ENCODE data around the gene PMM1.
"Not testable (repeated sequence)": the region's sequence is repeated elsewhere in the genome, so short reads cannot be mapped to it uniquely, and the experiment has no call there.

PMM1 gene

GRCh38 chr22:41636467-41636866 is 46.8 kb upstream of the PMM1 start:
- Histone ChIP-seq H2AFZ (ENCODE audit: low read length) (no peak overlapping the region), H3K36me3 (replicated peaks; ENCODE audit: insufficient read depth, low read length) (peaks cover 23% of the 10 kb centered on the region), H3K4me2 (ENCODE audit: low read depth, low read length) (no peak overlapping the region), H3K9ac (ENCODE audit: low read length) (no peak overlapping the region), H3K9me3 (replicated peaks; ENCODE audit: insufficient read depth, low read length) (no peaks in the 10 kb centered on the region), H3K27ac (ENCODE audit: low read length) (no peak overlapping the region), H3F3A (ENCODE audit: insufficient read depth, low read length) (no peaks in the 10 kb centered on the region), H4K20me1 (ENCODE audit: insufficient read depth, low read length) (no peaks in the 10 kb centered on the region), H3K4me1 (ENCODE audit: low read length) (no peaks in the 10 kb centered on the region), H3K9me2 (replicated peaks; ENCODE audit: insufficient read depth, low read length) (no peaks in the 10 kb centered on the region), H3K79me2 (ENCODE audit: low read length) (peaks cover 71% of the 10 kb centered on the region), H3K4me3 (ENCODE audit: low read length) (no peak overlapping the region), H3K27me3 (replicated peaks; ENCODE audit: insufficient read depth, low read length) (no peaks in the 10 kb centered on the region)
- DNase-seq, result no peak
- no peak for TF ChIP-seq EZH2 (optimal IDR thresholded peaks at IDR 0.05; ENCODE audit: low read depth, low read length)
- TF ChIP-seq EZH2phosphoT487 (IDR thresholded peaks at IDR 0.05; ENCODE audit: low read length), result no peak
- no peak for TF ChIP-seq CTCF (IDR thresholded peaks at IDR 0.05; ENCODE audit: low read length)

GRCh38 chr22:41634610-41635009 is 45.0 kb upstream of the PMM1 start:
- H3K9me2 ChIP-seq (replicated peaks; ENCODE audit: insufficient read depth, low read length); H3F3A ChIP-seq (ENCODE audit: insufficient read depth, low read length); H3K9me3 ChIP-seq (replicated peaks; ENCODE audit: insufficient read depth, low read length); H4K20me1 ChIP-seq (ENCODE audit: insufficient read depth, low read length); H3K4me2 ChIP-seq (ENCODE audit: low read depth, low read length); H2AFZ ChIP-seq (ENCODE audit: low read length); H3K27me3 ChIP-seq (replicated peaks; ENCODE audit: insufficient read depth, low read length); H3K4me3 ChIP-seq (ENCODE audit: low read length); DNase-seq; H3K9ac ChIP-seq (ENCODE audit: low read length); H3K4me1 ChIP-seq (ENCODE audit: low read length); H3K27ac ChIP-seq (ENCODE audit: low read length): not testable (repeated sequence)
- Histone ChIP-seq H3K36me3 (replicated peaks; ENCODE audit: insufficient read depth, low read length) (peaks cover 17% of the 10 kb centered on the region), H3K79me2 (ENCODE audit: low read length) (peaks cover 62% of the 10 kb centered on the region)

- H3K4me3 ChIP-seq (ENCODE audit: low read length); H4K20me1 ChIP-seq (ENCODE audit: insufficient read depth, low read length); H3F3A ChIP-seq (ENCODE audit: insufficient read depth, low read length); H3K27ac ChIP-seq (ENCODE audit: low read length); DNase-seq; H3K9me3 ChIP-seq (replicated peaks; ENCODE audit: insufficient read depth, low read length); H3K4me2 ChIP-seq (ENCODE audit: low read depth, low read length); H3K27me3 ChIP-seq (replicated peaks; ENCODE audit: insufficient read depth, low read length); H2AFZ ChIP-seq (ENCODE audit: low read length); H3K9me2 ChIP-seq (replicated peaks; ENCODE audit: insufficient read depth, low read length); H3K36me3 ChIP-seq (replicated peaks; ENCODE audit: insufficient read depth, low read length); H3K4me1 ChIP-seq (ENCODE audit: low read length); H3K9ac ChIP-seq (ENCODE audit: low read length): not testable (repeated sequence)
- peaks cover 69% of the 10 kb centered on the region for H3K79me2 ChIP-seq (ENCODE audit: low read length)
Observed at GRCh38 chr22:41631615-41632014, 42.0 kb upstream of the PMM1 start.

- H4K20me1 ChIP-seq (ENCODE audit: insufficient read depth, low read length); H3K4me1 ChIP-seq (ENCODE audit: low read length); DNase-seq; H3F3A ChIP-seq (ENCODE audit: insufficient read depth, low read length); H3K9me3 ChIP-seq (replicated peaks; ENCODE audit: insufficient read depth, low read length); H3K9me2 ChIP-seq (replicated peaks; ENCODE audit: insufficient read depth, low read length); H3K27ac ChIP-seq (ENCODE audit: low read length); H3K4me2 ChIP-seq (ENCODE audit: low read depth, low read length); H2AFZ ChIP-seq (ENCODE audit: low read length); H3K9ac ChIP-seq (ENCODE audit: low read length); H3K4me3 ChIP-seq (ENCODE audit: low read length); H3K27me3 ChIP-seq (replicated peaks; ENCODE audit: insufficient read depth, low read length); H3K36me3 ChIP-seq (replicated peaks; ENCODE audit: insufficient read depth, low read length): not testable (repeated sequence)
- peaks cover 68% of the 10 kb centered on the region for H3K79me2 ChIP-seq (ENCODE audit: low read length)
Observed at GRCh38 chr22:41631115-41631514, 41.5 kb upstream of the PMM1 start.

- no peaks in the 10 kb centered on the region for H3K9me2 ChIP-seq (replicated peaks; ENCODE audit: insufficient read depth, low read length)
- 0 out of 2 replicates have a peak, but pooled peaks cover 5% of the 10 kb centered on the region for H3K36me3 ChIP-seq (replicated peaks; ENCODE audit: insufficient read depth, low read length)
- peaks cover 8% of the 10 kb centered on the region for H3K4me1 ChIP-seq (ENCODE audit: low read length)
- no peak overlapping the region for H3K9ac ChIP-seq (ENCODE audit: low read length)
- H3F3A ChIP-seq (ENCODE audit: insufficient read depth, low read length), result no peaks in the 10 kb centered on the region
- no peak overlapping the region for H3K4me2 ChIP-seq (ENCODE audit: low read depth, low read length)
- no peak overlapping the region for H3K27ac ChIP-seq (ENCODE audit: low read length)
- DNase-seq, result no peak
- H3K27me3 ChIP-seq (replicated peaks; ENCODE audit: insufficient read depth, low read length), result no peaks in the 10 kb centered on the region
- H3K9me3 ChIP-seq (replicated peaks; ENCODE audit: insufficient read depth, low read length), result no peaks in the 10 kb centered on the region
- no peak for TF ChIP-seq EZH2phosphoT487 (IDR thresholded peaks at IDR 0.05; ENCODE audit: low read length)
- TF ChIP-seq EZH2 (optimal IDR thresholded peaks at IDR 0.05; ENCODE audit: low read depth, low read length), result no peak
- TF ChIP-seq CTCF (IDR thresholded peaks at IDR 0.05; ENCODE audit: low read length), result no peak
- H3K4me3 ChIP-seq (ENCODE audit: low read length), result no peak overlapping the region
- no peak overlapping the region for H2AFZ ChIP-seq (ENCODE audit: low read length)
- peaks cover 82% of the 10 kb centered on the region for H3K79me2 ChIP-seq (ENCODE audit: low read length)
- H4K20me1 ChIP-seq (ENCODE audit: insufficient read depth, low read length), result 0 out of 2 replicates have a peak, but pooled peaks cover 3% of the 10 kb centered on the region
Observed at GRCh38 chr22:41625577-41625976, 35.9 kb upstream of the PMM1 start.

Measured in MM.1S (cell line).